ENCODE results near the gene SPEM3. TPM values are rescaled to one million over a fixed set of nuclear protein-coding genes. Genes with fewer than 3 reads are reported as not detected.

SPEM3 gene
- total RNA-seq, 2 experiments from 2014 or later, result not detected

DNA sequence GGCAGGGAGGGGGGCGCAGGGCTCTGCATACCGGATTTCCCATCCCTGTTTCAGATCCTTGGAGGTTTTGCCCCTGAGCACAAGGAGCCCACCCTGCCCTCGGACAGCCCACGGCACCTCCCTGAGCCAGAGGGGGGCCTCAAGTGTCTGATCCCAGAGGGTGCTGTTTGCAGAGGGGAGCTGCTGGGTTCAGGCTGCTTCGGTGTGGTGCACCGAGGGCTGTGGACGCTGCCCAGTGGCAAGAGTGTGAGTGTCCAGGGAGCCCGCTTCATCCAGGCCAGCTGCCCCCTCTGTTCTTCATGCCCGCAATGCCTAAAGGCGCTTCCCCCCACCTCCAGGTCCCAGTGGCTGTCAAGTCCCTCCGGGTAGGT, 45.3 kb upstream of the SPEM3 start:
- no peak for ATAC-seq
- Mint-ChIP-seq H3K27me3 (peaks cover 32% of the 10 kb centered on the region), H3K36me3 (ENCODE audit: low read depth) (peaks cover 2% of the 10 kb centered on the region), H3K27ac (no peak overlapping the region), H3K4me3 (peak overlapping the region; percentile 76), H3K9me3 (peaks cover 4% of the 10 kb centered on the region), H3K4me1 (ENCODE audit: low read depth) (peaks cover 7% of the 10 kb centered on the region)
- no peak for TF ChIP-seq CTCF (IDR thresholded peaks at IDR 0.05)
- intact Hi-C loops (cut with micrococcal nuclease), result no loop called here
- CTCF ChIA-PET, result interaction anchor here (1.0 to 2.2 kb wide), 4 partner anchors 10 to 53 kb away, joined by 3 to 8 read pairs (median 5); partner anchors contain the start of genes PLSCR3 and TMEM95
- DNase-seq, result no peak
- POLR2A ChIA-PET, result interaction anchor here (0.5 to 2.6 kb wide), 12 partner anchors 9 to 178 kb away, joined by 3 to 11 read pairs (median 4); partner anchors contain the start of genes POLR2A, SENP3, TMEM102 and TMEM256

DNA sequence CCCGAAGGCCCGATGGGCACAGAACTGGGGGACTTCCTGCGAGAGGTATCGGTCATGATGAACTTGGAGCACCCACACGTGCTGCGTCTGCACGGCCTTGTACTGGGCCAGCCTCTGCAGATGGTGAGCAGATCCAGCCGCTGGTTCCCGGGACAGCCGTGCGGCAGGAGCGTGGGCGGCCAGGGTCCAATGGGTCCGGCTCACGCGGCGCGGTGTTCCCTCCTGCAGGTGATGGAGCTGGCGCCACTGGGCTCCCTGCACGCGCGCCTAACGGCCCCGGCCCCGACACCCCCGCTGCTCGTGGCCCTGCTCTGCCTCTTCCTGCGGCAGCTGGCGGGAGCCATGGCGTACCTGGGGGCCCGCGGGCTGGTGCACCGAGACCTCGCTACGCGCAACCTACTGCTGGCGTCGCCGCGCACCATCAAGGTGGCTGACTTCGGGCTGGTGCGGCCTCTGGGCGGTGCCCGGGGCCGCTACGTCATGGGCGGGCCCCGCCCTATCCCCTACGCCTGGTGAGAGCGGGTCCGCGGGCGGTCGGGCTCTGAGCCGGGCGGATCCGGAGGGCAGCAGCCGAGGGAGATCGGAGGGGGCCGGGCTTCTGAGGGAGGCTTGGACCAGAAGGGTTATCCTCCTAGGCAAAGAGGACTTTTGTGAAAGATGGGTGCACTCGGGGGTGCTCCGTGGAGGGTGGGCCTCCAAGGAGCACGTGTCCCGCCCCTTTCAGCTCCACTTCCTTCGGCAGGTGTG, 44.7 kb upstream of the SPEM3 start:
- H3K36me3 Mint-ChIP-seq (ENCODE audit: low read depth), result peaks cover 2% of the 10 kb centered on the region
- peak overlapping the region; percentile 76 for H3K4me3 Mint-ChIP-seq
- intact Hi-C loops (cut with micrococcal nuclease), result no loop called here
- no peak for TF ChIP-seq CTCF (IDR thresholded peaks at IDR 0.05)
- peaks cover 32% of the 10 kb centered on the region for H3K27me3 Mint-ChIP-seq
- ChIA-PET CTCF (interaction anchor here (1.0 to 2.2 kb wide), 6 partner anchors 9 to 205 kb away, joined by 3 to 8 read pairs (median 4); partner anchors contain the start of genes PLSCR3 and TMEM95), POLR2A (interaction anchor here (0.5 to 2.6 kb wide), 11 partner anchors 10 to 177 kb away, joined by 3 to 11 read pairs (median 5); partner anchors contain the start of genes PLSCR3, SENP3, TMEM102 and TMEM256)
- peaks cover 4% of the 10 kb centered on the region for H3K9me3 Mint-ChIP-seq
- peaks cover 7% of the 10 kb centered on the region for H3K4me1 Mint-ChIP-seq (ENCODE audit: low read depth)
- ATAC-seq, result peak; percentile 96
- DNase-seq, result peak; percentile 82
- H3K27ac Mint-ChIP-seq, result peak overlapping the region; percentile 85

DNA sequence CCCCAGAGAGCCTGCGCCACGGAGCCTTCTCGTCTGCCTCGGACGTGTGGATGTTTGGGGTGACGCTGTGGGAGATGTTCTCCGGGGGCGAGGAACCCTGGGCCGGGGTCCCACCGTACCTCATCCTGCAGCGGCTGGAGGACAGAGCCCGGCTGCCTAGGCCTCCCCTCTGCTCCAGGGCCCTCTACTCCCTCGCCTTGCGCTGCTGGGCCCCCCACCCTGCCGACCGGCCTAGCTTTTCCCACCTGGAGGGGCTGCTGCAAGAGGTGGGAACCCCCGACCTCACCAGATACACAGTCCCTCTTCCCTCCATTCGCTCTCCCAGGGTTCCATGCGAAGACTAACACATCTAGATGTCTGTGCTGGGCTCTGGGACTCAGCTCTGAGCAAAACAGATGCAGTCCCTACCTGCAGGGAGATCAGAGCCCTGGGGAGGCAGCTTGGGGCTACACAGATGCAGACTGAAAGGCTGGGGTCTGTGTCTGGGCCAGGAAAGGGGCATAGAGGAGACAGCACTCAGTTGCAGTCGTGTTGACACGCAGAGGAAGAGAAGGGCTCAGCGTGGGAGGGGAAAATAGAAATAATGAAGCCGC, 44.1 kb upstream of the SPEM3 start:
- POLR2A ChIA-PET, result interaction anchor here (1.0 to 2.6 kb wide), 10 partner anchors 9 to 177 kb away, joined by 3 to 11 read pairs (median 6); partner anchors contain the start of genes PLSCR3, SENP3 and TMEM102
- DNase-seq (no peak), ATAC-seq (no peak)
- H3K27me3 Mint-ChIP-seq, result peaks cover 26% of the 10 kb centered on the region
- CTCF ChIA-PET, result interaction anchor here (0.7 to 2.2 kb wide), 6 partner anchors 9 to 204 kb away, joined by 3 to 8 read pairs (median 4); partner anchors contain the start of genes PLSCR3 and TMEM95
- peaks cover 7% of the 10 kb centered on the region for H3K4me1 Mint-ChIP-seq (ENCODE audit: low read depth)
- peaks cover 5% of the 10 kb centered on the region for H3K36me3 Mint-ChIP-seq (ENCODE audit: low read depth)
- no peak for TF ChIP-seq CTCF (IDR thresholded peaks at IDR 0.05)
- peak overlapping the region; percentile 85 for H3K27ac Mint-ChIP-seq
- H3K4me3 Mint-ChIP-seq, result peak overlapping the region; percentile 76
- no peaks in the 10 kb centered on the region for H3K9me3 Mint-ChIP-seq
- intact Hi-C loops (cut with micrococcal nuclease), result no loop called here

DNA sequence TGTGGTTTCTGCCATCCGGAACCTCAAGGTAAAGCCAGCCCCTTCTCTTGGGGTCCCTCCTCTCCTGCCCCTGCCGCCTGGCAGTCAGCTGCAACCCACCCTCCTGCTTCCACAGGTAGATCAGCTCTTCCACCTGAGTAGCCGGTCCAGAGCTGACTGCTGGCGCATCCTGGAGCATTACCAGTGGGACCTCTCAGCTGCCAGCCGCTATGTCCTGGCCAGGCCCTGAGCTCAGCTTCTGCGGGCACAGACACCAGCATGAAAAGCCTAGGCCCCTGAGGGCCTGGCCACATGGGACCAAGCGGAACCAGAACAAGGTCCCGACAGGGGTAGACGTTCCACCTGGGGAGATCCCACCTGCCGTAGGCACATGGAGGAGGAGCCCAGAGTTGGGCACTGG, 39.8 kb upstream of the SPEM3 start:
- Mint-ChIP-seq H3K27ac (no peak overlapping the region), H3K36me3 (ENCODE audit: low read depth) (peaks cover 28% of the 10 kb centered on the region), H3K9me3 (no peaks in the 10 kb centered on the region), H3K27me3 (no peaks in the 10 kb centered on the region), H3K4me3 (no peak overlapping the region), H3K4me1 (ENCODE audit: low read depth) (peaks cover 27% of the 10 kb centered on the region)
- no peak for DNase-seq
- CTCF ChIA-PET, result interaction anchor here (1.1 to 2.2 kb wide), 4 partner anchors 9 to 244 kb away, joined by 3 to 10 read pairs (median 4); partner anchors contain the start of gene TMEM95
- intact Hi-C loops (cut with micrococcal nuclease), result no loop called here
- no peak for TF ChIP-seq CTCF (IDR thresholded peaks at IDR 0.05)
- POLR2A ChIA-PET, result interaction anchor here (1.1 to 1.5 kb wide), 2 partner anchors 9 to 97 kb away, joined by 3 to 6 read pairs; partner anchors contain the start of gene TNK1
- no peak for ATAC-seq

Data from activated CD8-positive, alpha-beta T cell treated with anti-CD3 and anti-CD28 coated beads for 36 hours (primary cell).